Mesenchymal stem cell (in vitro differentiated cells and primary cell): ENCODE measurements around the gene GPR107.

ENCODE experiments used
- DNase-seq: peaks from one replicate; pipeline ENCODE4 v3.0.0-alpha.2; 2013
- H2AFZ ChIP-seq: one replicate; pipeline ENCODE4 v1.6.1; 2013; ENCODE audit warnings: low read depth, mild to moderate bottlenecking, control low read depth, inconsistent platforms, low read length, moderate library complexity
- H2AK5ac ChIP-seq: 2 replicates; pipeline ENCODE4 v1.6.1; 2013; ENCODE audit warnings: low read length, moderate library complexity, mild to moderate bottlenecking, inconsistent platforms; ENCODE audit not compliant: severe bottlenecking
- H2BK120ac ChIP-seq: one replicate; pipeline ENCODE4 v1.6.1; 2013; ENCODE audit warnings: low read depth, mild to moderate bottlenecking, inconsistent platforms, low read length, moderate library complexity
- H2BK12ac ChIP-seq, 2 experiments: one replicate each; pipeline ENCODE4 v1.6.1; 2013; ENCODE audit warnings: inconsistent platforms in 2 of 2, low read length in 2 of 2, mild to moderate bottlenecking in 2 of 2, moderate library complexity in 2 of 2, control low read depth in 1 of 2
- H2BK15ac ChIP-seq: one replicate; pipeline ENCODE4 v1.6.1; 2013; ENCODE audit warnings: mild to moderate bottlenecking, low read depth, inconsistent platforms; ENCODE audit not compliant: poor library complexity, severe bottlenecking
- H2BK5ac ChIP-seq: 2 replicates; pipeline ENCODE4 v1.6.1; 2013; ENCODE audit warnings: low read depth, mild to moderate bottlenecking, low read length, control low read depth, inconsistent platforms; ENCODE audit not compliant: poor library complexity, severe bottlenecking
- H3K14ac ChIP-seq, 2 experiments: one replicate each; pipeline ENCODE4 v1.6.1; 2013; ENCODE audit warnings: inconsistent platforms in 2 of 2, low read length in 2 of 2, control low read depth in 1 of 2, mild to moderate bottlenecking in 1 of 2, moderate library complexity in 1 of 2
- H3K18ac ChIP-seq, 2 experiments: one replicate each; pipeline ENCODE4 v1.6.1; 2013; ENCODE audit warnings: inconsistent platforms in 2 of 2, low read length in 2 of 2, control low read depth in 1 of 2, low read depth in 1 of 2, mild to moderate bottlenecking in 1 of 2
- H3K23ac ChIP-seq, 2 experiments: one replicate each; pipeline ENCODE4 v1.6.1; 2013; ENCODE audit warnings: inconsistent platforms in 2 of 2, low read length in 2 of 2, mild to moderate bottlenecking in 2 of 2, moderate library complexity in 2 of 2, control low read depth in 1 of 2
- H3K27ac ChIP-seq: 2 replicates; pipeline ENCODE4 v1.5.1; 2013; ENCODE audit warnings: mild to moderate bottlenecking, moderate library complexity, low read length, control low read depth, inconsistent platforms; ENCODE audit not compliant: poor library complexity, severe bottlenecking
- H3K27me3 ChIP-seq, 2 experiments: 2 replicates each; pipeline versions ENCODE4 v1.6.1 to v1.7.0; 2013; ENCODE audit warnings: low read length in 2 of 2, mild to moderate bottlenecking in 2 of 2, moderate library complexity in 2 of 2, control low read depth in 1 of 2, inconsistent platforms in 1 of 2; ENCODE audit not compliant: control insufficient read depth in 1 of 2, insufficient read depth in 1 of 2
- H3K36me3 ChIP-seq, 2 experiments: 2 replicates each; pipeline versions ENCODE4 v1.6.1 to v1.7.0; 2013; ENCODE audit warnings: low read length in 2 of 2, control low read depth in 1 of 2, inconsistent platforms in 1 of 2, low read depth in 1 of 2, mild to moderate bottlenecking in 1 of 2; ENCODE audit not compliant: insufficient read depth in 2 of 2, control insufficient read depth in 1 of 2
- H3K4ac ChIP-seq, 2 experiments: one replicate each; pipeline ENCODE4 v1.6.1; 2013; ENCODE audit warnings: inconsistent platforms in 2 of 2, low read length in 2 of 2, mild to moderate bottlenecking in 2 of 2, moderate library complexity in 2 of 2, control low read depth in 1 of 2, low read depth in 1 of 2
- H3K4me1 ChIP-seq: 2 replicates; pipeline ENCODE4 v1.6.1; 2013; ENCODE audit warnings: low read depth, low read length, control low read depth; ENCODE audit not compliant: control insufficient read depth, insufficient read depth
- H3K4me2 ChIP-seq: 2 replicates; pipeline ENCODE4 v1.6.1; 2013; ENCODE audit warnings: low read length, mild to moderate bottlenecking, inconsistent platforms; ENCODE audit not compliant: poor library complexity, severe bottlenecking
- H3K4me3 ChIP-seq, 2 experiments: 2 replicates each; pipeline versions ENCODE4 v1.5.1 to v1.7.0; 2013; ENCODE audit warnings: low read length in 2 of 2, mild to moderate bottlenecking in 2 of 2, control low read depth in 1 of 2, low read depth in 1 of 2; ENCODE audit not compliant: insufficient read depth in 1 of 2
- H3K79me1 ChIP-seq: replicated peaks from 2 replicates; pipeline ENCODE4 v1.6.1; 2013; ENCODE audit warnings: mild to moderate bottlenecking, control low read depth, low read length, inconsistent platforms; ENCODE audit not compliant: poor library complexity, severe bottlenecking
- H3K9ac ChIP-seq: 2 replicates; pipeline ENCODE4 v1.7.0; 2013; ENCODE audit warnings: mild to moderate bottlenecking, low read length, moderate library complexity
- H3K9me3 ChIP-seq: 2 replicates; pipeline ENCODE4 v1.7.0; 2013; ENCODE audit warnings: mild to moderate bottlenecking, low read length; ENCODE audit not compliant: control insufficient read depth
- H4K8ac ChIP-seq: one replicate; pipeline ENCODE4 v1.6.1; 2013; ENCODE audit warnings: inconsistent platforms, mild to moderate bottlenecking, low read length, moderate library complexity
- H4K91ac ChIP-seq: one replicate; pipeline ENCODE4 v1.6.1; 2013; ENCODE audit warnings: mild to moderate bottlenecking, low read length, inconsistent platforms
- WGBS: methylation state at CpG from one replicate; pipeline ENCODE4 v1.1.7; 2013; ENCODE audit warnings: mixed read lengths; 5-methylcytosine and 5-hydroxymethylcytosine counted together

Gene GPR107

DNA sequence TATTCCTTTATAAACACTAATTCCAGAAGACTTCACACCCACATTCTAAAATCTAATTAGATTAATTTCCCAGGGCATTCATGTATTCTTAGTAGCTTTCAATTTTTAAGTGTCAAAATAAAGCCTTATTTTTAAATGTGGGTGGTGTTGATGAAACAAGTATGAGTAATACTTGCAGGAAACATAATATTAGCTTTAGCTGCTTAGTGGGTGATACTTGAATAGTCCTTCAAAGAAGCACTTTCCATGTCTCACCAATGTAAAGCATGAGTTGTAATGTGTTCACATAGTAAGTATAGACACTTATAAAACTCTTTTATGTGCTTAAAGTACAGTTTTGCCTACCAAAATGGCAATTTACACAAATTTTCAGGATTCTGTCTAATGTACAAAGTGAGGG is 17.6 kb upstream of the GPR107 start:
- Histone ChIP-seq H3K9me3 (no peaks in the 10 kb centered on the region), H3K79me1 (peaks cover 14% of the 10 kb centered on the region)

DNA sequence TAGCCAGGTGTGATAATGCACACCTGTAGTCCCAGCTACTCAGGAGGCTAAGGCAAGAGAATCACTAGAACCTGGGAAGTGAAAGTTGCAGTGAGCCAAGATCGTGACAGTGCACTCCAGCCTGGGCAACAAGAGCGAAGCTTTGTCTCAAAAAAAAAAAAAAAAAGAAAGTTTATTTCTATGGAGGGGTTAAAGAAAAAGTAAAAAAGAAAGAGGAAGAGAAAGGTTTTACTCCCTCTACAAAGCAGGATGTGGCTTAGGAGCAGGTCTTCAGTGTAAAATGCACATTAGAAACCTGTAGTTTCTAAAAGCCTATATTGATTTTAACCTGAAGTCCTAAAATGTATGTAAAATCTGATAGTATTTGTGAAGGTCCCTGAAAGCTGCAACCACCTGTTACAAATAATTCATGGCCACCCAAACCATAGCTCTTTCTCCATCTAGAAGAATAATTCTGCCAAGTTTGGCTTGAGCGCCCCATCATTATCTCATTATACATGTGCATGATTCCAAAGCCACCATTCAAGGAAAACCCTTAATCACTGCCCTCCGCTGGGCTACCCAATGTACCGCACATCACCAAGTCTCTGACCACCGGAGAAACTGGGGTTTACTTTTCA is 14.1 kb upstream of the GPR107 start:
- Histone ChIP-seq H3K4me2 (no peak overlapping the region), H4K91ac (no peak overlapping the region), H2BK12ac (no peak overlapping the region), H3K4me1 (peaks cover 14% of the 10 kb centered on the region), H3K23ac (no peak overlapping the region), H2BK15ac (no peak overlapping the region), H3K4ac (no peak overlapping the region), H2BK5ac (no peak overlapping the region), H3K4me3 (no peak overlapping the region), H2AK5ac (no peak overlapping the region), H3K36me3 (peaks cover 0 to 4% of the 10 kb centered on the region in 2 experiments), H3K14ac (no peak overlapping the region), H3K9ac (no peak overlapping the region), H3K79me1 (peaks cover 13% of the 10 kb centered on the region), H2AFZ (no peak overlapping the region), H4K8ac (no peak overlapping the region), H2BK120ac (no peak overlapping the region), H3K9me3 (no peaks in the 10 kb centered on the region), H3K27ac (no peak overlapping the region), H3K27me3 (no peaks in the 10 kb centered on the region), H3K18ac (no peak overlapping the region)
- no peak for DNase-seq
- over 99% methylated on average over 6 of the region's 6 CpGs for WGBS

More for the DNA sequence above, 17.6 kb upstream of the GPR107 start:
- Histone ChIP-seq H3K4me3 (no peak overlapping the region), H3K4me2 (no peak overlapping the region), H2BK120ac (no peak overlapping the region), H2AK5ac (no peak overlapping the region), H3K27ac (no peak overlapping the region), H2BK5ac (no peak overlapping the region), H3K23ac (no peak overlapping the region), H3K14ac (no peak overlapping the region), H2AFZ (no peak overlapping the region), H3K27me3 (no peaks in the 10 kb centered on the region), H2BK15ac (no peak overlapping the region), H3K36me3 (no peaks in the 10 kb centered on the region), H3K4me1 (peaks cover 4% of the 10 kb centered on the region), H3K9ac (peak overlapping the region; percentile 19), H2BK12ac (no peak overlapping the region), H4K91ac (no peak overlapping the region), H3K18ac (no peak overlapping the region), H4K8ac (no peak overlapping the region), H3K4ac (no peak overlapping the region)
- DNase-seq = peak; percentile 53

DNA sequence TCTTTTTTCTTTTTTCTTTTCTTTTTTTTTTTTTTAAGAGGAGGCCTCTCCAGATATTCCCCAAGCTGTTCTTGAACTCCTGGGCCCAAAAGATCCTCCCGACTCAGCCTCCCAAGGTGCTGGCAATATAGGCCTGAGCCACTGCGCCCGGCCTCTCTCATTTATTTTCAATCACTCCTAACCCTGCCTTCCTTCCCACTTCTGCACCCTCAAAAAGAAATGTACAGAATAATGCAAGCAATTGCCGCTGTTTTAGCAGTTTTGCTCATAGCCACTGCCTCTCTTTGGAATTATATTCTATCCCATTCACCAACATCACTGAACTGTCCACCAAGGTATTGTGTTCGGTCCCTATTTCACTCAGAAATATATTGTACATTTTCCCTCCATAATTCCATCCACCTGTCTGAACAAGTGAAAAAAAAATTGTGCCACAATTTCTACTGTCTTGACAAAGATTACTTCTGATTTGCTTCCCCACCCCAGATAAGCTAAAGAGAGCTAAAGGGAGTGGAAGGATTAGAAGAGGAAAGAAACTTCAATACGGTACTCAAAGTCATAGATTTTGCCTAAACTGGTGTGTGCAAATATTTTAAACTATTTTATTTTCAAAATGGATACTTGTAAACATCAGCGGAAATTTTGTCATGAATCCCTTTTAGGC is 12.6 kb upstream of the GPR107 start:
- peaks cover 0 to 4% of the 10 kb centered on the region in 2 experiments for H3K36me3 ChIP-seq
- H4K91ac ChIP-seq = no peak overlapping the region
- H3K4me1 ChIP-seq = peaks cover 12% of the 10 kb centered on the region
- H2BK15ac ChIP-seq = no peak overlapping the region
- no peak overlapping the region for H4K8ac ChIP-seq
- no peak overlapping the region for H2AK5ac ChIP-seq
- H3K23ac ChIP-seq = no peak overlapping the region
- H3K79me1 ChIP-seq = peaks cover 13% of the 10 kb centered on the region
- no peak for DNase-seq
- no peak overlapping the region for H2AFZ ChIP-seq
- peak overlapping the region; percentile 93 for H3K9ac ChIP-seq
- H3K14ac ChIP-seq = no peak overlapping the region
- H2BK12ac ChIP-seq = no peak overlapping the region
- H3K27ac ChIP-seq = no peak overlapping the region
- 97% methylated on average over 5 of the region's 7 CpGs for WGBS
- H3K4me3 ChIP-seq = peak overlapping the region in 1 of 2 experiments; percentile 97
- H3K18ac ChIP-seq = no peak overlapping the region
- no peak overlapping the region for H3K4me2 ChIP-seq
- H3K4ac ChIP-seq = no peak overlapping the region
- H3K27me3 ChIP-seq = no peaks in the 10 kb centered on the region
- H2BK5ac ChIP-seq = no peak overlapping the region
- no peak overlapping the region for H2BK120ac ChIP-seq
- H3K9me3 ChIP-seq = no peaks in the 10 kb centered on the region

DNA sequence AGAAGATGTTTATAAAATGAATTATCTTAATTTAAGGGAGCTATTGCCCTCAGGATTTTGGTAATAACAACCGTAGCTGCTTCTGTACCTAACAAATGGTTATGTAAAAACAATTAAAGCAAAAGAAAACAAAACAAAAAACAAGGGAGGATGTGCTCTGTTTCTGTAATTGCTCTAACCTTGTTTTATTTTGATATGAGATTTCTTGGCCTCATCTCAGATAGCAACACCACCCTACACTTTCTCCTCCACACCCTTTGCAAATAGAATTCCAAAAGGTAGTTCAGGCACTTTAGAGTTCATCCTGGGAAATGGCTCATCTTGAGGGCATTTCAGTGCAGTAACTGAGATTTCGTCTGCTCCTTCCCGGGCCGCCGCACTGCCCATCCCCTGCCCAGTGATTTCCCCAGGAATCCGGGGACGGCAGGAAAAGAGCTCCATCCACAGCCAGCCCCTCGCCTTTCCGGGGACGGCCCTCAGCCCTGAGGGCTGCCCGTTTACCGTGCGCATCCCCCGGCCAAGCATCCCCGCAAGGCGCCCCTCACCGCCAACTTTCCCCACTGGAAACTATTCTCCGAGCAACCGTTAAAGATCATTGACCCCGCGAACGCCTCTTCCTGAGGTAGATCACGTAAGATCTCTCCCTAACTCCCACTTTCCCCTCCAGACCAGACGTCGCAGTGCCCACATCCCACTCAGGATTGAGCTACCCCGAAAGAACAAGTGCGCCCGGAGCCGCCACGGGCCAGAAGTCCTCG is 11.9 kb upstream of the GPR107 start:
- H3K9ac ChIP-seq = peak overlapping the region; percentile 93
- H2AFZ ChIP-seq = no peak overlapping the region
- peak overlapping the region; percentile 80 for H2BK120ac ChIP-seq
- H2BK15ac ChIP-seq = peak overlapping the region; percentile 80
- peaks cover 12% of the 10 kb centered on the region for H3K4me1 ChIP-seq
- H2BK5ac ChIP-seq = no peak overlapping the region
- no peak overlapping the region for H4K8ac ChIP-seq
- under 1% methylated on average over 30 of the region's 31 CpGs for WGBS
- peak overlapping the region in 1 of 2 experiments; percentile 71 for H2BK12ac ChIP-seq
- H3K27ac ChIP-seq = no peak overlapping the region
- H3K36me3 ChIP-seq = peaks cover 0 to 4% of the 10 kb centered on the region in 2 experiments
- H3K18ac ChIP-seq = peak overlapping the region; percentile 85 to 98
- H3K79me1 ChIP-seq = peaks cover 13% of the 10 kb centered on the region
- peak overlapping the region in 1 of 2 experiments; percentile 99 for H3K4ac ChIP-seq
- peak overlapping the region; percentile 94 to 97 for H3K4me3 ChIP-seq
- no peak overlapping the region for H2AK5ac ChIP-seq
- H3K4me2 ChIP-seq = peak overlapping the region; percentile 99
- peak; percentile 47 for DNase-seq
- H3K14ac ChIP-seq = peak overlapping the region in 1 of 2 experiments; percentile 90
- peak overlapping the region in 1 of 2 experiments; percentile 98 for H3K23ac ChIP-seq
- no peaks in the 10 kb centered on the region for H3K27me3 ChIP-seq
- H4K91ac ChIP-seq = no peak overlapping the region
- H3K9me3 ChIP-seq = no peaks in the 10 kb centered on the region
